GM03348 (cell line): ENCODE data around the gene SP140L.
"Not testable (repeated sequence)": the region's sequence is repeated elsewhere in the genome, so short reads cannot be mapped to it uniquely, and the experiment has no call there.

Source experiments
- DNase-seq: peaks from one replicate; pipeline ENCODE4 v3.0.0; 2012; ENCODE audit warnings: low spot score

SP140L gene

GRCh38 chr2:230323385-230324106 is 3.4 kb upstream of the SP140L start:
- no peak for DNase-seq

GRCh38 chr2:230324503-230324902 is 2.5 kb upstream of the SP140L start:
- no peak for DNase-seq

- DNase-seq: no peak
Observed at GRCh38 chr2:230325316-230326243, 1.4 kb upstream of the SP140L start.

- no peak for DNase-seq
Observed at GRCh38 chr2:230327418-230328154, 593 bp downstream of the SP140L start.

GRCh38 chr2:230328155-230328458 is 1.1 kb downstream of the SP140L start:
- no peak for DNase-seq

GRCh38 chr2:230329946-230330605 is 3.1 kb downstream of the SP140L start:
- no peak for DNase-seq

- no peak for DNase-seq
Observed at GRCh38 chr2:230330725-230331124, 3.7 kb downstream of the SP140L start.

- DNase-seq: no peak
Observed at GRCh38 chr2:230335461-230335863, 8.5 kb downstream of the SP140L start.

- no peak for DNase-seq
Observed at GRCh38 chr2:230335864-230336506, 9.0 kb downstream of the SP140L start.

- DNase-seq: not testable (repeated sequence)
Observed at GRCh38 chr2:230341936-230342528, 15.0 kb downstream of the SP140L start.

GRCh38 chr2:230343041-230343624 is 16.1 kb downstream of the SP140L start:
- DNase-seq: not testable (repeated sequence)

GRCh38 chr2:230343747-230344146 is 16.8 kb downstream of the SP140L start:
- no peak for DNase-seq

- no peak for DNase-seq
Observed at GRCh38 chr2:230346465-230346864, 19.5 kb downstream of the SP140L start.

GRCh38 chr2:230346921-230347533 is 20.0 kb downstream of the SP140L start:
- DNase-seq: no peak

- DNase-seq: no peak
Observed at GRCh38 chr2:230347659-230348305, 20.8 kb downstream of the SP140L start.

- DNase-seq: no peak
Observed at GRCh38 chr2:230348787-230349186, 21.8 kb downstream of the SP140L start.

- DNase-seq: peak; percentile 15
Observed at GRCh38 chr2:230356084-230356483, 29.1 kb downstream of the SP140L start.

- DNase-seq: no peak
Observed at GRCh38 chr2:230358305-230358704, 31.3 kb downstream of the SP140L start.

- DNase-seq: no peak
Observed at GRCh38 chr2:230360028-230360427, 33.0 kb downstream of the SP140L start.
